H1 (cell line): Measurements from ENCODE around the gene PAPSS2. TPM values are rescaled to one million over a fixed set of nuclear protein-coding genes. Genes with fewer than 3 reads are reported as not detected.

Experiments used
- CTCF ChIA-PET: fragments of 300-600 bp; sonication (Branson Sonifier 250); formaldehyde crosslinking; loops from one replicate; lab custom pipeline; 2021; ENCODE audit not compliant: partially characterized antibody; lab: Charles Lee
- POLR2A ChIA-PET: fragments of 300-600 bp; sonication (Branson Sonifier 250); formaldehyde crosslinking; loops from one replicate; lab custom pipeline; 2021; ENCODE audit warnings: inconsistent platforms; ENCODE audit not compliant: partially characterized antibody; lab: Charles Lee
- DNase-seq, 2 experiments: peaks; one replicate each; pipeline versions ENCODE4 v3.0.0 to v3.0.0-alpha.2; 2010 to 2022; ENCODE audit warnings: low spot score in 2 of 2, low read depth in 1 of 2, mixed read lengths in 1 of 2
- FAIRE-seq: peaks from 2 replicates; lab custom pipeline; 2011; peaks lifted over from hg19 to GRCh38; lab: Jason Lieb, UNC
- H2AFZ ChIP-seq: 2 replicates; pipeline ENCODE4 v1.8.1; 2012; ENCODE audit warnings: low read length, inconsistent platforms
- H2AK5ac ChIP-seq: 2 replicates; pipeline ENCODE4 v1.6.1; 2013; ENCODE audit warnings: low read depth, low read length
- H2BK120ac ChIP-seq: replicated peaks from 2 replicates; pipeline ENCODE3; 2013; ENCODE audit warnings: low read depth, low read length, inconsistent platforms
- H2BK12ac ChIP-seq: 2 replicates; pipeline ENCODE4 v1.6.1; 2013; ENCODE audit warnings: low read depth, low read length
- H2BK15ac ChIP-seq: 2 replicates; pipeline ENCODE4 v1.6.1; 2013; ENCODE audit warnings: low read length
- H2BK20ac ChIP-seq: 2 replicates; pipeline ENCODE4 v1.6.1; 2013; ENCODE audit warnings: low read length
- H2BK5ac ChIP-seq: 2 replicates; pipeline ENCODE4 v1.6.1; 2013; ENCODE audit warnings: low read depth, low read length
- H3K14ac ChIP-seq: 2 replicates; pipeline ENCODE4 v1.6.1; 2013; ENCODE audit warnings: inconsistent platforms; ENCODE audit not compliant: insufficient read length
- H3K18ac ChIP-seq: 2 replicates; pipeline ENCODE4 v1.6.1; 2013; ENCODE audit warnings: low read length; ENCODE audit errors: extremely low read depth
- H3K23ac ChIP-seq: 2 replicates; pipeline ENCODE4 v1.6.1; 2013; ENCODE audit warnings: inconsistent platforms; ENCODE audit not compliant: insufficient read length
- H3K23me2 ChIP-seq: 2 replicates; pipeline ENCODE4 v1.6.1; 2013; ENCODE audit warnings: low read depth, low read length
- H3K27ac ChIP-seq: 2 replicates; pipeline ENCODE4 v1.6.1; 2011; ENCODE audit warnings: low read depth, low read length, inconsistent platforms
- H3K27me3 ChIP-seq, 4 experiments: replicated peaks in 1 of 4; 1 replicate in 1 of 4; 2 replicates in 3 of 4; pipeline versions ENCODE4 v1.6.1 to v1.8.1; 2011 to 2013; ENCODE audit warnings: low read length in 3 of 4, mild to moderate bottlenecking in 3 of 4, inconsistent platforms in 2 of 4, mixed read lengths in 2 of 4, moderate library complexity in 1 of 4; ENCODE audit not compliant: control insufficient read depth in 3 of 4, insufficient read depth in 3 of 4; ENCODE audit errors: extremely low read depth in 1 of 4
- H3K36me3 ChIP-seq, 4 experiments: 2 replicates each; pipeline versions ENCODE4 v1.6.1 to v1.8.1; 2011 to 2013; ENCODE audit warnings: mild to moderate bottlenecking in 4 of 4, low read length in 3 of 4, moderate library complexity in 2 of 4, control low read depth in 1 of 4, inconsistent platforms in 1 of 4; ENCODE audit not compliant: insufficient read depth in 4 of 4, control insufficient read depth in 2 of 4
- H3K4ac ChIP-seq: replicated peaks from 2 replicates; pipeline ENCODE3; 2013; ENCODE audit warnings: low read length, low read depth, mixed read lengths, inconsistent platforms; ENCODE audit not compliant: insufficient read length
- H3K4me1 ChIP-seq, 4 experiments: replicated peaks in 1 of 4; 1 replicate in 1 of 4; 2 replicates in 3 of 4; pipeline versions ENCODE4 v1.6.1 to v1.8.1; 2011 to 2013; ENCODE audit warnings: low read length in 3 of 4, inconsistent platforms in 2 of 4, mixed read lengths in 1 of 4; ENCODE audit not compliant: insufficient read depth in 4 of 4, control insufficient read depth in 3 of 4
- H3K4me2 ChIP-seq, 2 experiments: 2 replicates each; pipeline versions ENCODE4 v1.6.1 to v1.8.1; 2011 to 2013; ENCODE audit warnings: low read depth in 2 of 2, low read length in 2 of 2, control low read depth in 1 of 2, inconsistent platforms in 1 of 2, mild to moderate bottlenecking in 1 of 2; ENCODE audit not compliant: insufficient read depth in 1 of 2
- H3K4me3 ChIP-seq, 4 experiments: fragments of 200-600, 300-600 bp in 1 of 4; sonication (generic), shearing (Covaris generic), sonication (Bioruptor Twin) in 1 of 4; 2 replicates each; pipeline versions ENCODE4 v1.5.1 to v1.8.1; 2011 to 2016; ENCODE audit warnings: low read length in 4 of 4, low read depth in 3 of 4, control low read depth in 2 of 4, inconsistent platforms in 2 of 4, mild to moderate bottlenecking in 2 of 4, mixed read lengths in 1 of 4, moderate library complexity in 1 of 4; ENCODE audit not compliant: insufficient read depth in 2 of 4; ENCODE audit errors: extremely low read depth in 1 of 4
- H3K56ac ChIP-seq: replicated peaks from 2 replicates; pipeline ENCODE3; 2013; ENCODE audit warnings: low read depth, mild to moderate bottlenecking, mixed read lengths, low read length, inconsistent platforms; ENCODE audit not compliant: insufficient read length
- H3K79me1 ChIP-seq: 2 replicates; pipeline ENCODE4 v1.6.1; 2013; ENCODE audit warnings: low read depth, low read length, control low read depth
- H3K79me2 ChIP-seq, 2 experiments: 2 replicates each; pipeline versions ENCODE4 v1.6.1 to v1.8.1; 2012 to 2013; ENCODE audit warnings: low read length in 2 of 2, mild to moderate bottlenecking in 2 of 2, inconsistent platforms in 1 of 2; ENCODE audit not compliant: insufficient read depth in 2 of 2, control insufficient read depth in 1 of 2
- H3K9ac ChIP-seq, 4 experiments: replicated peaks in 1 of 4; 1 replicate in 1 of 4; 2 replicates in 3 of 4; pipeline versions ENCODE4 v1.6.1 to v1.8.1; 2011 to 2013; ENCODE audit warnings: low read depth in 3 of 4, low read length in 3 of 4, control low read depth in 2 of 4, mild to moderate bottlenecking in 2 of 4, moderate library complexity in 2 of 4, inconsistent platforms in 1 of 4; ENCODE audit errors: extremely low read depth in 1 of 4
- H3K9me3 ChIP-seq, 2 experiments: 2 replicates each; pipeline versions ENCODE4 v1.6.1 to v1.8.1; 2012 to 2013; ENCODE audit warnings: mild to moderate bottlenecking in 2 of 2, moderate library complexity in 2 of 2, control low read depth in 1 of 2, inconsistent platforms in 1 of 2, low read depth in 1 of 2, low read length in 1 of 2, mixed read lengths in 1 of 2; ENCODE audit not compliant: insufficient read depth in 2 of 2
- H4K20me1 ChIP-seq, 2 experiments: replicated peaks in 1 of 2; 2 replicates each; pipeline versions ENCODE3 to v1.8.1; 2011 to 2013; ENCODE audit warnings: inconsistent platforms in 2 of 2, low read length in 2 of 2, mild to moderate bottlenecking in 1 of 2; ENCODE audit not compliant: insufficient read depth in 2 of 2, control insufficient read depth in 1 of 2
- H4K5ac ChIP-seq: 2 replicates; pipeline ENCODE4 v1.6.1; 2013; ENCODE audit warnings: low read length, low read depth, mixed read lengths, inconsistent platforms; ENCODE audit not compliant: insufficient read length
- H4K8ac ChIP-seq: 2 replicates; pipeline ENCODE4 v1.8.0; 2013; ENCODE audit warnings: mild to moderate bottlenecking, moderate library complexity, low read length, inconsistent platforms; ENCODE audit not compliant: insufficient read depth; ENCODE audit errors: extremely low read depth
- H4K91ac ChIP-seq: replicated peaks from 2 replicates; pipeline ENCODE3; 2013; ENCODE audit warnings: low read length, mixed read lengths, inconsistent platforms; ENCODE audit not compliant: insufficient read length
- ATF2 ChIP-seq: IDR thresholded peaks from 2 replicates; pipeline ENCODE4 v1.6.1; 2012; ENCODE audit warnings: low read length, inconsistent platforms
- KDM4A ChIP-seq: IDR thresholded peaks from one replicate; pipeline ENCODE4 v1.7.1; 2012; ENCODE audit warnings: low read depth, mild to moderate bottlenecking, moderate library complexity, low read length, inconsistent platforms; ENCODE audit not compliant: severe bottlenecking
- SIN3A ChIP-seq, 2 experiments: IDR thresholded peaks in 1 of 2; conservative IDR thresholded peaks in 1 of 2; 2 replicates each; pipeline ENCODE4 v1.6.1; 2011 to 2012; ENCODE audit warnings: low read length in 2 of 2, improper control_type of control experiment in 1 of 2, low read depth in 1 of 2, mild to moderate bottlenecking in 1 of 2
- TAF1 ChIP-seq: IDR thresholded peaks from 2 replicates; pipeline ENCODE4 v1.6.1; 2011; ENCODE audit warnings: mild to moderate bottlenecking, low read depth, low read length
- WGBS, 2 experiments: shearing (Covaris generic) in 1 of 2; methylation state at CpG; one replicate each; pipeline versions ENCODE4 v1.1.6 to v1.1.7; 2013 to 2015; ENCODE audit warnings: low lambda C conversion rate in 2 of 2, mixed read lengths in 2 of 2, inconsistent platforms in 1 of 2, low coverage in 1 of 2, missing lambda C conversion rate in 1 of 2; ENCODE audit not compliant: insufficient replicate concordance in 2 of 2, insufficient coverage in 1 of 2, insufficient read length in 1 of 2; ENCODE audit errors: extremely low coverage in 1 of 2, missing lambda C conversion rate in 1 of 2; 5-methylcytosine and 5-hydroxymethylcytosine counted together
- polyA plus RNA-seq, 7 experiments: library from polyadenylated mRNA; depleted of rRNA in 3 of 7; stranded (reverse) in 5 of 7; unstranded in 2 of 7; fragments of >200 nt in 5 of 7; fragments of 200-250 nt in 2 of 7; gene quantifications; 1 replicate in 5 of 7; 2 replicates in 1 of 7; 4 replicates in 1 of 7; pipeline versions ENCODE4 v1.2.1 to v1.2.3, GENCODE V29; 2011 to 2013; ENCODE audit warnings: missing spikeins in 2 of 7, mixed read lengths in 2 of 7
- total RNA-seq: library from RNA; stranded (reverse); fragmentation: NEBNext Ultra II Directional; extraction: Animal tissue kit (Norgen Biotek cat#: 25700); gene quantifications from 2 replicates; pipeline ENCODE4 v1.2.1, GENCODE V29; 2021

PAPSS2 gene
- total and polyA plus RNA-seq, 2 of the 8 experiments (the other 6 are each of a cell fraction or from before 2014, with no cell fraction given), result 7.6 to 20.2 TPM

GRCh38 chr10:87668324-87669074 is 8.8 kb downstream of the PAPSS2 start:
- H2AFZ ChIP-seq, result no peak overlapping the region
- H4K5ac ChIP-seq, result no peak overlapping the region
- 87% methylated on average over 5 of the region's 5 CpGs; no CpG with 5 or more reads in 1 of the 2 experiments for WGBS, 2 experiments
- H2BK12ac ChIP-seq, result no peak overlapping the region
- H4K8ac ChIP-seq, result no peak overlapping the region
- no peak overlapping the region for H3K14ac ChIP-seq
- H2AK5ac ChIP-seq, result no peak overlapping the region
- no peaks in the 10 kb centered on the region for H3K27me3 ChIP-seq
- ChIA-PET CTCF (interaction anchor here (0.6 to 1.2 kb wide), 4 partner anchors 8 to 72 kb away, joined by 3 to 5 read pairs (median 3); no protein-coding TSS in a partner anchor), POLR2A (interaction anchor here (0.9 to 1.4 kb wide), 2 partner anchors 8 to 10 kb away, joined by 3 to 5 read pairs; partner anchors contain the start of gene PAPSS2)
- no peak overlapping the region for H3K56ac ChIP-seq
- H3K79me2 ChIP-seq, result peaks cover 0 to 30% of the 10 kb centered on the region in 2 experiments; a peak in 2 of 4 replicates
- H3K27ac ChIP-seq, result no peak overlapping the region
- H3K9ac ChIP-seq, result no peak overlapping the region
- no peak overlapping the region for H3K4me2 ChIP-seq
- no peak overlapping the region for H2BK15ac ChIP-seq
- no peak overlapping the region for H3K4ac ChIP-seq
- no peaks in the 10 kb centered on the region for H3K4me1 ChIP-seq
- no peak overlapping the region for H2BK5ac ChIP-seq
- DNase-seq (no peak), FAIRE-seq (no peak)
- H4K91ac ChIP-seq, result no peak overlapping the region
- H3K79me1 ChIP-seq, result no peaks in the 10 kb centered on the region; the same call in 1 of the 2 replicates
- H3K4me3 ChIP-seq, result no peak overlapping the region
- H3K36me3 ChIP-seq, result no peaks in the 10 kb centered on the region; a peak in 2 of 8 replicates
- H2BK20ac ChIP-seq, result no peak overlapping the region
- no peaks in the 10 kb centered on the region for H3K23me2 ChIP-seq
- no peaks in the 10 kb centered on the region for H4K20me1 ChIP-seq
- H3K9me3 ChIP-seq, result no peaks in the 10 kb centered on the region; a peak in 1 of 4 replicates
- H2BK120ac ChIP-seq, result no peak overlapping the region
- H3K23ac ChIP-seq, result no peak overlapping the region
- H3K18ac ChIP-seq, result no peak overlapping the region
- TF ChIP-seq ATF2 (no peak), TAF1 (no peak), SIN3A (conservative IDR thresholded peaks at IDR 0.05 in 1 of 2, IDR thresholded peaks at IDR 0.05 in 1 of 2; ENCODE audit: low read depth in 1 of 2, low read length in 2 of 2) (no peak), KDM4A (no peak)
